ENCODE measurements around the gene ARRDC3.

DNA sequence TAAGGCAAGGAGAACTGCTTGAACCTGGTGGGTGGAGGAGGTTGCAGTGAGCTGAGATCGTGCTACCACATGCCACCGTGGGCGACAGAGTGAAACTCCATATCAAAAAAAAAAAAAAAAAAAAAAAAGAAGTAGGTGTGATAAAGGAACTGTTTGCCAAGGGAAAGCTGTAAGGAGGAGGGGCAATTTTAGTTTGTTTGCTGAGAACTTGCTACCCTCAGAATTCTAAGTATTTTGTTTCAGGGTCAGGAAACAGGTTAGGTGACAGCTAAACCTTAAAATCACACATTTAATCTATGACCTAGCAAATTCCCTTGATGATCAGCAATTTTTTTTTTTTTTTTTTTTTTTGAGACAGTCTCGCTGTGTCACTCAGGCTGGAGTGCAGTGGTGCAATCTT is 7.2 kb upstream of the ARRDC3 start:
- TF ChIP-seq, protein P1, sequence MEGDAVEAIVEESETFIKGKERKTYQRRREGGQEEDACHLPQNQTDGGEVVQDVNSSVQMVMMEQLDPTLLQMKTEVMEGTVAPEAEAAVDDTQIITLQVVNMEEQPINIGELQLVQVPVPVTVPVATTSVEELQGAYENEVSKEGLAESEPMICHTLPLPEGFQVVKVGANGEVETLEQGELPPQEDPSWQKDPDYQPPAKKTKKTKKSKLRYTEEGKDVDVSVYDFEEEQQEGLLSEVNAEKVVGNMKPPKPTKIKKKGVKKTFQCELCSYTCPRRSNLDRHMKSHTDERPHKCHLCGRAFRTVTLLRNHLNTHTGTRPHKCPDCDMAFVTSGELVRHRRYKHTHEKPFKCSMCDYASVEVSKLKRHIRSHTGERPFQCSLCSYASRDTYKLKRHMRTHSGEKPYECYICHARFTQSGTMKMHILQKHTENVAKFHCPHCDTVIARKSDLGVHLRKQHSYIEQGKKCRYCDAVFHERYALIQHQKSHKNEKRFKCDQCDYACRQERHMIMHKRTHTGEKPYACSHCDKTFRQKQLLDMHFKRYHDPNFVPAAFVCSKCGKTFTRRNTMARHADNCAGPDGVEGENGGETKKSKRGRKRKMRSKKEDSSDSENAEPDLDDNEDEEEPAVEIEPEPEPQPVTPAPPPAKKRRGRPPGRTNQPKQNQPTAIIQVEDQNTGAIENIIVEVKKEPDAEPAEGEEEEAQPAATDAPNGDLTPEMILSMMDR (IDR thresholded peaks at IDR 0.05): no peak
- TF ChIP-seq POLR2A (IDR thresholded peaks at IDR 0.05): no peak
- TF ChIP-seq POLR2AphosphoS5 (IDR thresholded peaks at IDR 0.05): no peak

Measured in breast epithelium (tissue), 3 donors.